ENCODE measurements around the gene HSD17B4.
A peak's percentile ranks its signal among the peaks of the same experiment; 100 is the strongest.
"Not testable (repeated sequence)": the region's sequence is repeated elsewhere in the genome, so short reads cannot be mapped to it uniquely, and the experiment has no call there.

Gene HSD17B4, protein sequence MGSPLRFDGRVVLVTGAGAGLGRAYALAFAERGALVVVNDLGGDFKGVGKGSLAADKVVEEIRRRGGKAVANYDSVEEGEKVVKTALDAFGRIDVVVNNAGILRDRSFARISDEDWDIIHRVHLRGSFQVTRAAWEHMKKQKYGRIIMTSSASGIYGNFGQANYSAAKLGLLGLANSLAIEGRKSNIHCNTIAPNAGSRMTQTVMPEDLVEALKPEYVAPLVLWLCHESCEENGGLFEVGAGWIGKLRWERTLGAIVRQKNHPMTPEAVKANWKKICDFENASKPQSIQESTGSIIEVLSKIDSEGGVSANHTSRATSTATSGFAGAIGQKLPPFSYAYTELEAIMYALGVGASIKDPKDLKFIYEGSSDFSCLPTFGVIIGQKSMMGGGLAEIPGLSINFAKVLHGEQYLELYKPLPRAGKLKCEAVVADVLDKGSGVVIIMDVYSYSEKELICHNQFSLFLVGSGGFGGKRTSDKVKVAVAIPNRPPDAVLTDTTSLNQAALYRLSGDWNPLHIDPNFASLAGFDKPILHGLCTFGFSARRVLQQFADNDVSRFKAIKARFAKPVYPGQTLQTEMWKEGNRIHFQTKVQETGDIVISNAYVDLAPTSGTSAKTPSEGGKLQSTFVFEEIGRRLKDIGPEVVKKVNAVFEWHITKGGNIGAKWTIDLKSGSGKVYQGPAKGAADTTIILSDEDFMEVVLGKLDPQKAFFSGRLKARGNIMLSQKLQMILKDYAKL

GRCh38 chr5:119452373-119453039, at the start of gene HSD17B4:
HSD17B4 (plus strand) TSS chr5:119452497; CDS start chr5:119452576, 79 bp downstream.
- peak; percentile 87 for DNase-seq

- no peak for DNase-seq
These were observed 49.7 kb upstream of the HSD17B4 start for GRCh38 chr5:119402555-119402954.

- DNase-seq: no peak
These were observed 48.3 kb upstream of the HSD17B4 start for GRCh38 chr5:119404033-119404432.

GRCh38 chr5:119405419-119405818, 46.9 kb upstream of the HSD17B4 start:
- no peak for DNase-seq

DNA sequence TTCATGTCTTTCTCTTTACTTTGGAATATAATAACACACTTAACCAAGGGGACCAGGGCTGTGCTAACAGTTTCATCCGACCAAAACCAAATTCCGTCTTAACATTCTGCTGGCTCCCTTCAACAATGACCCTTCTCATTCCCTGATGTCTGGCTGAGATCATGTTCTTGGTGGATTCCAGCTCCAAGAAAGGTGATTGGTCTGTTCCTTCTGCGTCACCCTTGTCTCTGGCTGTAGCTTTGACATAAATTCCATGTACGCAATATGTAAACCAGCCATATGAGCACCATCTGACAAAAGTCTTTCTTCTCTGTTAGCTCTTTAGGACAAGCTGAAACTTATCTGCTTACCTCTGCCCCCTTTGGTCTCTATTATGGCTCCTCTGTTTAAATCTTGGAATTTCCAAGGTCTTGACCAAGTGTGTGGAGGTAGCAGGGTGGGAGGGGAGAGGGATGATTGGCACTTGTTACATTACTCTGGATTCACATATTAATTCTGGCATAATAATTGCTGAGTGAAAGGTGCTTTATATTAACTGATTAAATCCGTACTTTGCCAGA, 45.7 kb upstream of the HSD17B4 start:
- DNase-seq: no peak

DNA sequence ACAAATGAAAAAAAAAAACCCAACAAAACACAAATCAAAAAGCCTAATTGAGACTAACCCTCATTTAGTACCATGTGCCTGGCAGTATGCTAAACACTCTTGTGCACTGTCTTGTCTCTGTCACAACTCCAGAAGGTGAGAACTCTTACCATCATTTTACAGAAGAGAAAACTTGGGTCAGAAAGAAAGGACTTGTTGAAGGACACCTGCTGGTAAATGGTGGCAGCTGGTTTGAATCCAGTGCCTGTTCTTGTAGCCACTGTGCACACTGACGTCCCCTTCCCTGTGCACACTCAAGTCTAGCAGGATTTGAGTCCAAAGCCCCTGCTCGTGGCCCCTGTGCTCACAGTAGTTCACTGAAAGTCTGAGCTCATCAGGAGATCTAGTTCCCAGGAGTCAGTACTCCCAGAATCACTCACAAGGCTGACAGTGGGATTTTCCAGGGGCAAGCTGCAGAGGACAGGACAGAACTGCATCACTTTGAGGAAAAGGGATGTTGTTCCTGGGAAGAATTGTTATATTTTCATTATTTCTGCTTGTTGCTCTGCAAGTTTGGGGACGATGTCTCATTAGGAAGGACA, 43.0 kb upstream of the HSD17B4 start:
- DNase-seq: no peak

GRCh38 chr5:119410448-119411159, 41.7 kb upstream of the HSD17B4 start:
- no peak for DNase-seq

DNA sequence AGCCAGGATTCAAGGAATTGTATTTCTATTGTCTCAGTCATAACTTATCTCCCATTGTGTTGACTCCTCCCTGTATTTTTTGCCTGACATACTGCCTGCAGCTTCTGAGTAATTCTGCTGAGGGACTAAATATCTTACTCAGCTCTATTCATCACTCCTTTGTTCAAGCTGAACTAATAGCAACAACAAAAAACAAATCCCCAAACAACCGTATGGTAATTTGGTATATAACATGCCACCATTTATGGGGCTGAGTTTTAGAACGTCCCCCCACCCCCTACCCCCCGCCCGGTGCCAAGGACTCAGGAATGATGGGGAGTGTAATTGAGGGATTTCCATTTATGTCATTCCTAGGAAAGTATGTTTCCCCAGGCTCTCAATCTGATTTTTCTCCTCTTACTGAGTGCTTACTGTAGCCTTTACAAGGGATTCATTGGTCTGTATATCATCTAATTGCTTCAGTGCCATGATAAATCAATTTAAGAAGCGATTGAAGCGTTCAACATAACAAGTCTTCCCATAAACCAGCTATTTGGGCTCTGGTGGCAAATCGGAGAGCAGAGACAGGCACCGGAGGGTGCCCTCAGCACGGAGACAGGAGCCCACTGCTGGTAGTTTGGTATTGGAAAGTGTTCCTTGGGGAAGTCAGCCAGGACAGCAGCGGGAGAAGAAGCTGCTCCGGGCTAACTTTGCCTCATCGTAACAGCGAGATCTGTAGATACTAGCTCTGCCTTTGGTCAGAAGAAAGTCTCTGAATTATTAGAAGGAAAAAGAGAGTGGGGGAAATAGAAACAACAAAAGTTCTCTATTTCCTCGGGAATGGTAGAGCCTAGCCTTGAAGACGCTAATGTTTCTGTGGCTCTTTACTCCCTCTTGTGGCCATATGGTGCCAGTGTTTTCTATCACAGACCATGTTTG, 40.7 kb upstream of the HSD17B4 start:
- peak; percentile 55 for DNase-seq

DNA sequence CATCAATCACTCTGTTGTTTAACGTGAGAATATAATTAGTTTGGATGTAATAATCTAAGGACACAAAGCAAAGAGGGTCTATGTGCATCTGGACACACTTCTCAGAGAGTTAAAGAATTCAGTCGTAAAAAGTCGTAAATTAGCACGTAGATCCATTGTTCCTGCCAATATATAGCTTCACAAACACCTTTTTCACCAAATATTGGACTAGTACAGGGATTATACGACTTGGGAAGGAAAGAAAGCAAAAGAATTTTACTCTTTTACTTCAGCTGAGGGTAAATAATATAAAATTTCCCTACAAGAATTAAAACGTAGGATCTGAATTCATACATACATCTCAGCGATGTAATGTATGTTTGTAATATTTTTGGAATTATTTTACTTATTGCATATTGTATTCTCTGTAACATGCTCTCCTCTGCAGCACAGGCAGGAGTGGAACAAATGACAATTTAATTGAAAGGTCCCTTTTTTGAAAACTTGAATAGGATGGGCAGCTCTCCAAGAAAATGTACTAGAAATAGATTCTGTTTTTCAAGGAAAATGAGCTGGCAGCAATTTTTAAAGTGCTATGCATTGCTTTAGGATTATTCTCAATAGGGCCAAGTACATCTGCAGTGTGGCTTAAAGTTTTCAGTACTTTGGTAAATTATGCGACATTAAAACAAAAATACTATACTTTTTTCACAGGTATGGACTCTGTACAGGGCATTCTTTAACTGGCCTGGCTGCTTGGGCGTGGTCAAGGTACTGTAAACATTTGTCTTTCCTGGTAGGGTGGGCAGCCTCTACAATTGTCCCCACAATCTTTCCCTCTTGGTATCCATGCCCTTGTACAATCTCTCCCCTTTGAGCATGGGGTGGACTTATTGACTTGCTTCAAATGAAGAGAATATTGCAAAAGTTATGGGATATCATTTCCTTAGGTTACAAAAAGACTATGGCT, 39.7 kb upstream of the HSD17B4 start:
- DNase-seq: no peak

GRCh38 chr5:119414124-119414734, 38.1 kb upstream of the HSD17B4 start:
- DNase-seq: not testable (repeated sequence)

DNA sequence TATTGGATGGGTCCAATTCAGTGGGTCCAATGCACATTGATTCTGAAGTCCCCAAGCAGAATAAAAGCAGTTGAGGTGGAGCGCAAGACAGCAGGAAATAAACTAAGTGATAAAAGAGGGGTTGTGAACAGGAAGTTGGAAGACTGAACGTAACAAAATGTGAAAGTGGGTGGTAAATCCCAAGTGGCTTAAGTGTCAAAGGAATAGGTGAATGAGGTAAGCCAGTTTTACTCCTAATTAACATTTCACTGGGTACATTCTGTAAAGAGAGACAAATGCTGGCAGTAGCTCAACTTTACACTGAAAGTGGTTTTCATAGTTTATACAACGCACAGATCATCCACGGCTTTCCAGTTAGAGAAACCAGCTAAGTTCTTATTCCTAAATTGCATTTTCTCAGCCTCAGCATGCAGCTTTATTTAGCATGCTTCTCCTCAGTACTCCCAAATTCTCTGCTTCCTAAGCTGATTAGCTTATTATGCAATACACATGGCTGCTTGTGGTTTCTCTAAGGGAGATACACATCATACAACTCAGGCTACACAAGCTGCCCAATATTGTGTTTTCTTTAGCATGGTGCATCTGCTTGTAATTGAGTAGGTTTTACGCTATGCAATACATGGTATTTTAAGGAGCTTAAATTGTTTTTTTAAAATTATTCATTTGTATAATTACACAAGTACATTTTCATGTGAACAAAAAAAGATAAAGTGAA, 34.2 kb upstream of the HSD17B4 start:
- no peak for DNase-seq

GRCh38 chr5:119418606-119419100, 33.6 kb upstream of the HSD17B4 start:
- DNase-seq: no peak

DNA sequence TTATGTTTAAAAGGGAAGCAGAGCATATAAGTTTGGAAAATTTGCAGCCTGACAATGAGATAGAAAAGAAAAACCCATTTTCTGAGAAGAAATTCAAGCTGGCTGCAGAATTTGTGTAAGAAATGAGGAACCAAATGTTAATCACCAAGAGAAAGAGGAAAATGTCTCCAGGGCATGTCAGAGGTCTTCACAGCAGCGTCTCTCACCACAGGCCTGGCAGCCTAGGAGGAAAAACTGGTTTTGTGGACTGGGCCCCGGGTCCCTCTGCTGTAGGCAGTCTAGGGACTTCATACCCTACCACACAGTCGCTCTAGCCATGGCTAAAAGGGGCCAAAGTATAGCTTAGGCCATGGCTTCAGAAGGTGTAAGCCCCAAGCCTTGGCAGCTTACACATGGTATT, 32.1 kb upstream of the HSD17B4 start:
- no peak for DNase-seq

GRCh38 chr5:119426057-119426456, 26.2 kb upstream of the HSD17B4 start:
- no peak for DNase-seq

GRCh38 chr5:119427060-119427459, 25.2 kb upstream of the HSD17B4 start:
- DNase-seq: no peak

- not testable (repeated sequence) for DNase-seq
These were observed 24.7 kb upstream of the HSD17B4 start for GRCh38 chr5:119427596-119427995.

GRCh38 chr5:119428166-119428565, 24.1 kb upstream of the HSD17B4 start:
- not testable (repeated sequence) for DNase-seq

- DNase-seq: not testable (repeated sequence)
These were observed 23.7 kb upstream of the HSD17B4 start for GRCh38 chr5:119428574-119428973.

Measured in activated CD4-positive, alpha-beta T cell treated with anti-CD3 and anti-CD28 coated beads for 48 hours (primary cell).